CMK (cell line): Measurements from ENCODE around the gene GAD1.

Experiments used
- DNase-seq: peaks from one replicate; pipeline ENCODE4 v3.0.0-alpha.2; 2010; ENCODE audit warnings: low read depth

The GAD1 gene

DNA sequence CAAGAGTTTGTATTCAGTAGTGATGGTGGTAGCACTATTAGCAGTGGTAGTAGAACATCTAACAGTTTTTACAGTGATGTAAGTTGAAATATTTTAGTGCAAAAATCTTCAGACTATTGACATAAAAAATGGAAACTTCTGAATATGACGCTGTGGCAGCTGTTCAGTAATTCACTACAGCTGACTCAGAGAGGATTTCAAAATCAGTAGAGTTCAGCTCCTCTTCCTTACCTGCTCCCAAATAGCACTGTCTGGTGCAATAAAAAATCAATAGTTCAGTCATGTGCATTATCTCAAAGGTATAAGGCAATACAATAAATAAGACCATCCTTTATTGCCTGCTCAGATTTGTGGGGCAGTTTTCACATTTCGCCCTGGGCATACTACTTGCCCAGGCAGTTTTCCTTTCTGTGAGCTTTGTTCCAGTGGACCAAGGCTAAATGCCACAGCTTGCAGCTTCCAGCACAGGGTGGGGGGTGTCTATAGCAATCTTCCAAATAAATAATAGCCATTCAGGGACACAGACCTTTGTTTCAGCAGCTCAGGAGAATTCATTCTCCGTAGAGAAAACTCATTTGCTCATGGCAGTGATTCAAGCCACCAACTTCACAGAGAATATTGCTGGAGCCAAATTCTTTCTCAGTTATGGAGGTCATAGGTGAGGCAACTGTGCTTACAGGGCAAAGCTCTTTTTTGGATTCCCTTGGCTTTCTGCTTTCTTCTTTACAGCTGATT, 78.5 kb downstream of the GAD1 start:
- no peak for DNase-seq

DNA sequence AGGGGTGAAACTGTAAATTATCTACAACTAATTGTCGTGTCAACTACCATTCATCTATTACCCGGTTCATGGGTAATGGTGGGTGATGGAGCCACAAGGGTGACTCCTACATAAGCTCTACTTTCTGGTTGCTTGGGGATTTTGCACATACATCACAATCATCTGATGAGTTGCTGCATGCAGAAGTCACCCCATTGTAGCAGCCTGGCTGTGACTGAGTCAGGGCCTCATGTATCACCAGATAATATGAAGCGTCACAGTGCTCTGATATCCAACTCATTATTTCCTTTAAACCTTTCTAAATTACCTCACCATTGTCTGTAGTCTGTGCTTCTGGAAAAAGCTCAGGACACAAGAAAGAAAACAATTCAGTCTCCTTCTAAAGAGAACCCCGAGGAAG, 79.9 kb downstream of the GAD1 start:
- no peak for DNase-seq

DNA sequence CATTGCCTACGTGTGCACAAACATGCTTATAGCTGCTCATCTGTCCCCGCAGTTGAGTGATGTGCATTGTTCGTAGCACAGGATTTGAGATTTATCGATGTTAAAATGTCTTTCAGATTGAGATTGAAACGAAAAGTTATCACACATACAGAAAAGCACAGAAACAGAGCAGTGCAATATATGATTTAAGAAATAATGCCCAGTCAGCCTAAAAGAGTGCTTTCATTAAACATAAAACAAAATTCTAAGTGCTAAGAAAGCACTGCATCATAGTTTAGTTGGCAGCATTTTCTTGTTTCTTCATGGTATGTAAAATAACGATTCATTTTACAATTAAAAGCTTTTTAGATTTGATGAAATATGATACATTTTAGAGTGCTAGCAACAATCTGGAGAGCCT, 80.4 kb downstream of the GAD1 start:
- no peak for DNase-seq

DNA sequence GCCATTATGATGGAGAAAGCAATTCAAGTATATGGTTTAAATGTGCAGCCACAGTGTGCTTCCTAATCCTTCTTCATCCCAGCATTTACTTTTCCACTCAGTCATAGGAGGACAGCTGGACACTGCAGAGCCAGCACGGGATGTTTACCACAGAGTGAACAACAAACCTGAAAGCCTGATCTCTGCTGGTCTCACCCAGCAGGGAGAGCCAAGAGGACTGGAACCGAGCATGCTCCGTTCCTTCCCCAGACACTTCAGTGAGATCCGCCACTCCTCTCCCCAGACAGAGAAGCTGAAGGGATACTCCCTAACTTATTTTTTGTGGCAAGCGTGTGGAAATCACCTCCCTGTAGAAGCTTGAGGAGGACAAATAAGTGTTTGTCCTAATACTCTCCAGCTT, 89.2 kb downstream of the GAD1 start:
- DNase-seq: no peak
